Adrenal gland (tissue), 5 donors: ENCODE measurements around the gene SYNM.

Experiments
- POLR2A ChIP-seq, 2 donors: fragments of 450-650 bp; IDR thresholded peaks; one replicate each; pipeline ENCODE4 v1.6.1; 2017; ENCODE audit warnings: antibody characterized with exemption in 2 of 2, mild to moderate bottlenecking in 2 of 2, moderate library complexity in 1 of 2
- TF ChIP-seq, protein P1 (sequence below), 6 experiments: fragments of 450-650 bp in 4 of 6; fragments of 200-600 bp in 2 of 6; sonication (generic) in 1 of 6; IDR thresholded peaks; 1 replicate in 5 of 6; 2 replicates in 1 of 6; pipeline versions ENCODE4 v1.5.1 to v1.8.0; 2016 to 2021; ENCODE audit warnings: antibody characterized with exemption in 6 of 6, mild to moderate bottlenecking in 2 of 6, moderate library complexity in 1 of 6
- donor health status: DM: no; HTN: no; CAD: no.

DNA sequence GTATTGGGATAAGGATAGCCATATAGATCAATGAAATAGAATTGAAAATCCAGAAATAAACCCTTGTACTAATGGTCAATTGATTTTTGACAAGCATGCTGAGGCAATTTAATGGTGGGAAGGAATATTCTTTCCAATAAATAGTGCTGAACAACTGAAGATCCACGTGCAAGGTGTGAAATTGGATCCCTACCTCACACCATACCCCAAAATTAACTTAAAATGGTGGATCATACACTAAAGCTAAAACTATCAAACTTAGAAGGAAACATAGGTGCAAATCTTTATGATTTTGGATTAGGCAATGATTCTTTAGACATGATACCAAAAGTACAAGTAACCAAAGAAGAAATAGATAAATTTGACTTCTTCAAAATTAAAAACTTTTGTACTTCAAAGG lies 22.1 kb upstream of the SYNM start:
- no peak for TF ChIP-seq POLR2A (IDR thresholded peaks at IDR 0.05)
- TF ChIP-seq, protein P1, sequence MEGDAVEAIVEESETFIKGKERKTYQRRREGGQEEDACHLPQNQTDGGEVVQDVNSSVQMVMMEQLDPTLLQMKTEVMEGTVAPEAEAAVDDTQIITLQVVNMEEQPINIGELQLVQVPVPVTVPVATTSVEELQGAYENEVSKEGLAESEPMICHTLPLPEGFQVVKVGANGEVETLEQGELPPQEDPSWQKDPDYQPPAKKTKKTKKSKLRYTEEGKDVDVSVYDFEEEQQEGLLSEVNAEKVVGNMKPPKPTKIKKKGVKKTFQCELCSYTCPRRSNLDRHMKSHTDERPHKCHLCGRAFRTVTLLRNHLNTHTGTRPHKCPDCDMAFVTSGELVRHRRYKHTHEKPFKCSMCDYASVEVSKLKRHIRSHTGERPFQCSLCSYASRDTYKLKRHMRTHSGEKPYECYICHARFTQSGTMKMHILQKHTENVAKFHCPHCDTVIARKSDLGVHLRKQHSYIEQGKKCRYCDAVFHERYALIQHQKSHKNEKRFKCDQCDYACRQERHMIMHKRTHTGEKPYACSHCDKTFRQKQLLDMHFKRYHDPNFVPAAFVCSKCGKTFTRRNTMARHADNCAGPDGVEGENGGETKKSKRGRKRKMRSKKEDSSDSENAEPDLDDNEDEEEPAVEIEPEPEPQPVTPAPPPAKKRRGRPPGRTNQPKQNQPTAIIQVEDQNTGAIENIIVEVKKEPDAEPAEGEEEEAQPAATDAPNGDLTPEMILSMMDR (IDR thresholded peaks at IDR 0.05): no peak
